Suppressor macrophage treated with lipopolysaccharide for 1 hour (primary cell): ENCODE measurements around the gene SUGCT.
A peak's percentile ranks its signal among the peaks of the same experiment; 100 is the strongest.

ENCODE experiments used
- DNase-seq, 3 donors: peaks; one replicate each; pipeline ENCODE4 v3.0.0-alpha.2; 2020 to 2022

Gene SUGCT

DNA sequence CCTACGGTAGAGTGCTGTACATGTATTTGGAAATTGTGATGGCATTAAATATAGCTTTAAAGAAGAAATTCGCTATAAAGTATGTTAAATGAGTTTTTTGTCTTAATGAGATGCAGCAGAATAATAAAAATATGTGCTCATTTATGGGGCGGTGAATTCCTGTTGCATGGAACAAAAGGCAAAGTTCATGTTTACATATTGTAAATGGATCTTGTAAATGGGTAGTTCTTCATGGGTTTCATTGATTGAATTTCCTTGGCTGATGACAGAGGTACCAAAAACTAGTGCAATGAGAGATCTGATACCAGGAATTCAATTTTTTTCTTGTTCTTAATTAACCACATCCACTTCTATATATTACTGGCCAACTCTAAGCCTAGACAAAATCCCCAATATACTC lies 284.2 kb downstream of the SUGCT start:
- no peak for DNase-seq

DNA sequence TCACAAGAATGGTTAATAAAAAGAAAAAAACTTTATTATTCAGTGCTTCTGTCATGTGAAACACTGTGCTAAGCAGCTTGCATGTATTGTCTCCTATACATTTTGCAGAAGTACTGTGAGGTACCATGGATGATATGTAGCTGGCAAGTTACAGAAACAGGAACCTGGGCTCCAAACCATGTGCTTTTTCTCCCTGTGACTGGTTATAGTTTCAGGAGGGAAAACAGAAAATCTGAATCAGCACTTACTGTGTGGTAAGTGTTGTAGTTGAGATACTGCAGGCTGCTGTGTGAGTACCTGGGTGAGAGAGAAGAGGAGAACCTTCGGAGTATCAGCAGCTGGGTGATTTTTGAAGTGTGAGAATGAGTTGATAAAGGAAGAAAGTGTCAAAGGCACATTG lies 285.0 kb downstream of the SUGCT start:
- DNase-seq, result peak; percentile 55 to 66 (median 57)

DNA sequence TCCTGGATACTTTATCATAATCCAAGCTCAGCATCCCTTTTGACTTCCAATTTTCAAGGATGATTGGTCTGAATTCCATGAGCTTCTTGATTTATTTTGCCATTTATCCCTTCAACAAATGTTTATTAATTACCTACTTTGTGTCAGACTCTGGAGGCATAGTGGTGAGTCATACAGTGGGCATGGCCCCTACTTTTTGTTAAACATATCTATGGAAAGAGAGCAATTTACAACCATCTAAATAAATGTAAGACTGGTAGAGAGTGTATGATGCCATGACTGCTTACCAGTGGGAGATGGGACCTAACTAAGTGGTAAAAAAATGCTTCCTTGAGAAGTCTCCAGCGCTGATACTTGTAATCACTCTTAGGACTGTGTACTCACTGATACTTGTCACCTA lies 286.6 kb downstream of the SUGCT start:
- no peak for DNase-seq

GRCh38 chr7:40425696-40426095 lies 290.9 kb downstream of the SUGCT start:
- DNase-seq, result no peak

GRCh38 chr7:40428421-40428820 lies 293.6 kb downstream of the SUGCT start:
- DNase-seq, result no peak

DNA sequence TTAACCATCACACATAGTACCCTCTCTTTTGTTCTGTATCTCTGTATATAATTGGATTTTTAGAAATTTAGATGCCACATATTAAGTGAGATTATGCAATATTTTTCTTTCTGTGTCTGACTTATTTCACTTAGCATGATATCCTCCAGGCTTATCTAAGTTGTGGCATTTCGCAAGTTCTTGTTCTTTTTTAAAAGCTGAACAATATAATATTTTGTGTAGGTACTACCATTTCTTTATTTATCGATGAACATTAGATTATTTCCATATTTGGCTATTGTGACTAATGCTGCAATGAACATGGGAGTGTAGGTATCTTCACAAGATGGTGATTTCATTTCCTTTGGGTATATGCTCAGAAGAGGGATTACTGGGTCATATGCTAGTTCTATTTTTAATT lies 295.0 kb downstream of the SUGCT start:
- peak in 1 of 3 donors; percentile 7 for DNase-seq

DNA sequence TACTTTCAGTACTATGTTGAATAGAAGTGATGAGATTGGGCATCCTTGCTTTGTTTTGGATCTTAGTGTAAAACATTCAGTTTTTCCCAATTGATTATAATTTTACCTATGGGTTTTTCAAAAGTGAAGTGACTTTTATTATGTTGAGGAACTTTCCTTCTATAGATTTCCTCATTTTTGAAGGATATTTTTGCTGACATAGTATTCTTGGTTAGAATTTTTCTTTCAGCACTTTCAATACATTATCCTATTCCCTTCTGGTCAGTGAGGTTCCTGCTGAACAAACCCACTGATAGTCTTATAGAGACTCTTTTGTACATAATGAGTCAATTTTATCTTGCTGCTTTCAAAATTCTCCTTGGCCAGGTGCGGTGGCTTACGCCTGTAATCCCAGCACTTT lies 297.2 kb downstream of the SUGCT start:
- DNase-seq, result no peak

DNA sequence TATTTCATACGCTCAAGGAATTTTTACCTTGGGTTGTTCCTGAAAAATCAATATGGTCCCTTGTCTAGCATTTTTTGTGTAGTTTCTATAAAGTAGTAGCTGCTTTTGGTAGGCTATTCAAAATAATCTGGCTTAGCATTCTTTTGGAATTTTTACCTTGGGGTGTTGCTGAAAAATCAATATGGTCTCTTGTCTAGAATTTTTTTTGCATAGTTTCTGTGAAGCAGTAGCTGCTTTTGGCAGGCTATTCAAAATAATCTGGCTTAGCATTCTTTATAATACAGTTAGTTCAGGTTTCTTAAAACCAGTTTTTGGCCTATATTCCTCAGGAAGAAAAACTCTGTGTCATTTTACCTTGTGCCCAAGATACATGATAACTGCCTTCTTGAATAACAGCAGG lies 301.9 kb downstream of the SUGCT start:
- no peak for DNase-seq

- DNase-seq, result no peak
These were observed 302.7 kb downstream of the SUGCT start for GRCh38 chr7:40437498-40437897.

- no peak for DNase-seq
These were observed 303.3 kb downstream of the SUGCT start for GRCh38 chr7:40437936-40438634.

GRCh38 chr7:40439686-40440085 lies 304.9 kb downstream of the SUGCT start:
- DNase-seq, result no peak

GRCh38 chr7:40447345-40447744 lies 312.5 kb downstream of the SUGCT start:
- DNase-seq, result no peak

DNA sequence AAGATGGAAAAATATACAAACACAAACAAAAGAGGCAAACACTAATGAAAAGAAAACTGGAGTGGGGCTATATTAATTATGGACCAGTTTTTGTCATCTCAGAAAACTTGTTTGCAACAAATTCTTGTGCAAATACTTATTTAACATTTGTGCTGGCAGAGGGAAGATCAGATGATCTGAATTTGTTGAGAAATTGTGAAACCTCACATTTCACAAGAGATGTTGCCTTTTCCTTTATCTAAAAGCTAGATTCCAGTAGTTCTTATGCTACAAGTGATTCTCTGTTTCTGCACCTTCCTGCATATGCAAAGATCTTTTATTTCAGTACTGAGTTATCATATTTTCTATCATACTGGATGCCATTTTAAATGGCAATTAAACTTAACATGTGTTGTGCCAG lies 320.7 kb downstream of the SUGCT start:
- peak in 1 of 3 donors; percentile 36 for DNase-seq

DNA sequence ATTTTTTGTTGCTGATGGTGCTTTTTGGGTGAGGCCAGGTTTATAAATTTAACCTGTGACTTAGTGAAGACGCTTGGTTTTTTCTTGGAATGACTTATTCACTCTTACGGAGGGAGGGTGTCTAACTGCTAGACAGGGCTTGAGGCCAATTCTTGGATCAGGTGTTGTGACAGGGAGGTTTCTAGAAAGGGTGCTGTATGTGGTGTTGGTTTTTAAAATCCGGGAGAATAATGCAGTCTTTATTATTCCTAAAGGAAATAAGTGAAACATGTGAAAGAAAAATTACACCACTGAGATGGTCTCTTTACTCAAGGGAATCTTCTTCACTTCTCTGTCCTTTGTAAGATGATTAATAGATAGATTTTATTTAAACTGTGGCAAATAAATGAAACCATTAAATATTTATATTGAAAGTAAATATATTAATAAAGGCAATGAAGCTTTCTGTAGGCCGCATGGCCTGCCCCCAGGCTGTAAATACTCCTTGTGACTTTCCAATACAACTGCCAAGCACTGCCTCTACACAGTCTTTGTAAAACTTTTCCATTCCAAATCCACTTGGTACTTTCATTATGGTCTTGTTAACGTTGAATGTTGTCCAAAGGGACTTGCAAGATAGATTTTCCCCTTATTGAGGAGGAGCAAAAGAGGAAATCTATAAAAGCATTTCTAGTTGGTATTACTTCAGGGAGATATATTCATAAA lies 323.1 kb downstream of the SUGCT start:
- no peak for DNase-seq

- no peak for DNase-seq
These were observed 328.6 kb downstream of the SUGCT start for GRCh38 chr7:40463446-40463845.

DNA sequence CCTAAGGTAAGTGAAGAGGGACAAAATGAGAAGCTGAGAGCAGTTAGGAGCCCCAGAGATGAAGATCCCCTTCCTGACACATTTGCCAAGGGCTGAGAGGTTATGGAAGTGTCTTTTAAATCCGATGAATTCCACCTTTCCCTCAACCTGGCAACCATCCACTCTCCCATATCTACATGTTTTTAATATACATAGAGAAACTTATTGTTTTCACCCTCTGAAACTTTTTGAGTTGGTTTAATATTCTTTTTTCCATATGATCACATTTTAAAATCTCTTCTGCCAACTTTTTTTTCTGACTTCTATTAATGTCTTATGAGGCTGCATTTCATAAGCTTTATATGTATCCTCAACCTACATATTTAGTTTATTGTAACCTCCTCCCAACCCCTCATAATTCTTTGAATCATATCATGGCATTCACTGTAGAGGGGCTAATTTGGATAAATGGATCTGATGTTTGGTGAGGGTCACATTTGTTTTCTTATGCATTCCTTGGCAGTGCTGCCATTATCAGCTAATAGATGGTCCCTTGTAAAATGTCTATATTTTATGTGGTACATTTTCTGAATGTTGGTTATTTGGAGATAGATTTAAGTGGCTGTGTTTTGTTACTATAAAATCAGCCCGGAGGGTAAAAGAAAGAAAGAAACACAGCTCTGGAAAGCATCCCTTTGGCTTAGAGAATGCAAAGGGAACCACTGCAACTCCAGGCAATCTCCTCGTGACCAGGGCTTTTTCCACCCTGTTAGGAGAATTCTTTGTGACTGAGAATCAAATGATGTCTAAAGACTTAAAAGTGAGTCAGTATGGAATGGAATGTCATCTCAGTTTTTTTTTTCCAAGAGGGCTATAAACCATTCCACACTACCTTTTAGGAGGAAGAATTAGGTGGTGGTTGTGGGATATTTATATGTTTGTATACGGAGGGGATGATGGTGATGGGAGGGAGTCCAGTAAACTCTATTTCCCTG lies 334.4 kb downstream of the SUGCT start:
- no peak for DNase-seq

GRCh38 chr7:40470091-40470592 lies 335.3 kb downstream of the SUGCT start:
- no peak for DNase-seq

GRCh38 chr7:40470817-40471216 lies 336.0 kb downstream of the SUGCT start:
- DNase-seq, result no peak

GRCh38 chr7:40471891-40472290 lies 337.1 kb downstream of the SUGCT start:
- no peak for DNase-seq

- no peak for DNase-seq
These were observed 340.2 kb downstream of the SUGCT start for GRCh38 chr7:40474790-40475680.

GRCh38 chr7:40475681-40475982 lies 340.8 kb downstream of the SUGCT start:
- no peak for DNase-seq

DNA sequence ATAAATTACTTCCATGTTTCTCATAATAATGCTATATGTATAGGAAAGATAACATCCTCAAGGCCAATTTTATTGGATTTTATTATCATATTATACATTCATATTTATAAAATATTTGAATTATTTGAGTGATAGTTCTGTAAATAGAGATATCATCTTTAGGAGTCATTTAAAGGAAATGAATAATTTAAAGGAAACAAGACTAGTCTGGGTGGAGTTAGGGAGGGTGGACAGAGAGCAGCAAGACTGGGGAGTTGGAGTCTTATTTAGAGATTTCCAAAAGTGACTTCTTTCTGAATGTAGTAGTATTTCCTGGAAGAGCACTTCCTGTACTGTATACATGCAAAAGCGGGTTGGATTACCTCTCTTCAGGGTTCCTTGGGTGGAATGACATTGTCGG lies 342.3 kb downstream of the SUGCT start:
- no peak for DNase-seq
